MM.1S (cell line): ENCODE measurements around the gene TMEM214.

Experiments
- CTCF ChIP-seq: fragments of 300-600 bp; sonication (generic); IDR thresholded peaks from 2 replicates; pipeline ENCODE4 v1.5.1; 2016; ENCODE audit warnings: antibody characterized with exemption, low read length, mixed read lengths
- EZH2 ChIP-seq: fragments of 300-600 bp; sonication (generic); optimal IDR thresholded peaks from 2 replicates; pipeline ENCODE3; 2017; ENCODE audit warnings: low read depth, mild to moderate bottlenecking, antibody characterized with exemption, low read length, mixed read lengths
- EZH2phosphoT487 ChIP-seq: fragments of 300-600 bp; sonication (generic); IDR thresholded peaks from 2 replicates; pipeline ENCODE4 v1.6.1; 2018; ENCODE audit warnings: antibody characterized with exemption, low read length

DNA sequence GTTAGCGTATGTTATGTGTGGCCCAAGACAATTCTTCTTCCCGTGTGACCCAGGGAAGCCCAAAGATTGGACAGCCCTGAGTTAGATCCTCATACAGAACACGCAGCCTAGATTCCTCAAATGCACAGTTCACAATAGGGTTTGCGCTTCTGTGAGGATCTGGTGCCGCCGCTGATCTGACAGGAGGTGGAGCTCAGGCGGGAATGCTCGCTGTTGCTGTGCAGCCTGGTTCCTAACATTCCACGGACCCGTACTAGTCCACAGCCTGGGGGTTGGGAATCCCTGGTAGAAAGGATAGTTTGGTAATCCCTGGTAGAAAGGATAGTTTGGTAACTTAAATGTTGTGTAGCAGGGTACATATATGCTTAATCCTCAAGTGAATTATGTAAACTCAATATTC lies 35.4 kb upstream of the TMEM214 start:
- TF ChIP-seq CTCF (no peak), EZH2 (no peak), EZH2phosphoT487 (no peak)
